OCI-LY3 (cell line): ENCODE results near the gene SSU72.
"Not testable (repeated sequence)": the region's sequence is repeated elsewhere in the genome, so short reads cannot be mapped to it uniquely, and the experiment has no call there.

Source experiments
- H2AFZ ChIP-seq: fragments of 200-600, 300-600 bp; shearing (Covaris generic); 2 replicates; pipeline ENCODE4 v1.6.0; 2014; ENCODE audit warnings: antibody characterized with exemption, low read depth, low read length
- H3K27ac ChIP-seq: fragments of 200-600, 300-600 bp; sonication (generic); 2 replicates; pipeline ENCODE4 v1.5.1; 2014; ENCODE audit warnings: mild to moderate bottlenecking, low read length, moderate library complexity, mixed read lengths
- H3K27me3 ChIP-seq: fragments of 200-600, 300-600 bp; sonication (generic); 2 replicates; pipeline ENCODE4 v1.6.1; 2014; ENCODE audit warnings: low read depth, low read length, mixed read lengths
- H3K36me3 ChIP-seq: fragments of 200-600, 300-600 bp; sonication (generic); replicated peaks from 2 replicates; pipeline ENCODE3; 2014; ENCODE audit warnings: low read depth, low read length, mixed read lengths
- H3K4me1 ChIP-seq: fragments of 300-600, 200-600 bp; sonication (generic); 2 replicates; pipeline ENCODE4 v1.6.1; 2014; ENCODE audit warnings: low read length, mixed read lengths
- H3K4me2 ChIP-seq: fragments of 200-600, 300-600 bp; sonication (generic); 2 replicates; pipeline ENCODE4 v1.6.1; 2014; ENCODE audit warnings: low read length, mixed read lengths
- H3K4me3 ChIP-seq: fragments of 300-600, 200-600 bp; sonication (generic); 2 replicates; pipeline ENCODE4 v1.5.1; 2014; ENCODE audit warnings: antibody characterized with exemption, mild to moderate bottlenecking, low read length, moderate library complexity
- H3K79me2 ChIP-seq: fragments of 300-600, 200-600 bp; shearing (Covaris generic); 2 replicates; pipeline ENCODE4 v1.6.1; 2014; ENCODE audit warnings: mild to moderate bottlenecking, low read length, mixed read lengths
- H3K9ac ChIP-seq: fragments of 300-600, 200-600 bp; shearing (Covaris generic); 2 replicates; pipeline ENCODE4 v1.6.0; 2014; ENCODE audit warnings: mild to moderate bottlenecking, low read length, moderate library complexity
- H3K9me3 ChIP-seq: fragments of 200-600, 300-600 bp; shearing (Covaris generic); 2 replicates; pipeline ENCODE4 v1.6.1; 2014; ENCODE audit warnings: low read length, mixed read lengths; ENCODE audit not compliant: insufficient read depth
- H4K20me1 ChIP-seq: fragments of 200-600, 300-600 bp; sonication (generic); 2 replicates; pipeline ENCODE4 v1.6.1; 2016; ENCODE audit warnings: low read length, mixed read lengths; ENCODE audit not compliant: insufficient read depth
- CTCF ChIP-seq: fragments of 200-600, 300-600 bp; sonication (generic); IDR thresholded peaks from 2 replicates; pipeline ENCODE4 v1.5.1; 2014; ENCODE audit warnings: antibody characterized with exemption, low read length, low read depth
- EZH2phosphoT487 ChIP-seq: fragments of 200-600 bp; shearing (Covaris generic); IDR thresholded peaks from 2 replicates; pipeline ENCODE4 v1.6.1; 2018; ENCODE audit warnings: antibody characterized with exemption, mixed run types, low read depth

The SSU72 gene

DNA sequence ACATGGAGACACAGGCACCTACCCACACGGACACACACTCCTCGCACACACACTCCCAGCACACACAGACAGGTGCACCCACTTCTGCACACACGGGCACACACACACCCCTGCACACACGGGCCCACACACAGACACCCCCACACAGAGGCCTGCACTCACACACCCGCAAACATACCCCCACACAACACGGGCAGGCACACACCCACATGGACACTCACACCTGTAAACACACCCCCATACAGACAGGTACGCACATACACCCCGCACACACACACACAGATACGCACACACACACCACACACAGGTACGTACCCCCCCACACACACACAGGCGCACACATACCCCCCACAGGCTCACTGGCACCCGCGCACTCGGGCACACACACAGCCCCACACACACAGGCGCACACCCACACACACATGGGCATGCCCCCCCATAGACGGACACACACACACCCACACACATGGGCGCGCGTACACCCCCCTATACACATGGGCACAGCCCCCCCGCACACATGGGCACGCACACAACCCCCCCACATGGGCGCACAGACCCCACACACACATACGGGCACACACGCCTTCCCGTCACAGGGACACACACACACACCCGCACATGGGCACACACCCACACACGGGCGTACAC is 56.6 kb downstream of the SSU72 start:
- peaks cover 25% of the 10 kb centered on the region for H3K79me2 ChIP-seq

GRCh38 chr1:1516923-1517322 is 57.7 kb downstream of the SSU72 start:
- H3K4me3 ChIP-seq, H3K36me3 ChIP-seq, H3K27me3 ChIP-seq, H3K27ac ChIP-seq, H2AFZ ChIP-seq, H3K4me1 ChIP-seq, H3K9me3 ChIP-seq, H4K20me1 ChIP-seq, H3K9ac ChIP-seq, H3K4me2 ChIP-seq: not testable (repeated sequence)
- H3K79me2 ChIP-seq: peaks cover 32% of the 10 kb centered on the region

More for the DNA sequence above, 56.6 kb downstream of the SSU72 start:
- Histone ChIP-seq H3K9ac (no peak overlapping the region), H3K9me3 (no peaks in the 10 kb centered on the region), H3K27me3 (no peaks in the 10 kb centered on the region), H3K4me3 (no peak overlapping the region), H2AFZ (no peak overlapping the region), H3K27ac (no peak overlapping the region), H3K36me3 (peaks cover 4% of the 10 kb centered on the region), H4K20me1 (no peaks in the 10 kb centered on the region), H3K4me1 (no peaks in the 10 kb centered on the region), H3K4me2 (no peak overlapping the region)
- TF ChIP-seq CTCF: no peak
- no peak for TF ChIP-seq EZH2phosphoT487

- not testable (repeated sequence) for H3K27ac ChIP-seq, H3K9me3 ChIP-seq, H3K4me2 ChIP-seq, H2AFZ ChIP-seq, H3K4me3 ChIP-seq, H3K4me1 ChIP-seq, H3K9ac ChIP-seq, H4K20me1 ChIP-seq, H3K27me3 ChIP-seq, H3K36me3 ChIP-seq
- peaks cover 43% of the 10 kb centered on the region for H3K79me2 ChIP-seq
Measured at GRCh38 chr1:1514376-1514775, 60.3 kb downstream of the SSU72 start.

DNA sequence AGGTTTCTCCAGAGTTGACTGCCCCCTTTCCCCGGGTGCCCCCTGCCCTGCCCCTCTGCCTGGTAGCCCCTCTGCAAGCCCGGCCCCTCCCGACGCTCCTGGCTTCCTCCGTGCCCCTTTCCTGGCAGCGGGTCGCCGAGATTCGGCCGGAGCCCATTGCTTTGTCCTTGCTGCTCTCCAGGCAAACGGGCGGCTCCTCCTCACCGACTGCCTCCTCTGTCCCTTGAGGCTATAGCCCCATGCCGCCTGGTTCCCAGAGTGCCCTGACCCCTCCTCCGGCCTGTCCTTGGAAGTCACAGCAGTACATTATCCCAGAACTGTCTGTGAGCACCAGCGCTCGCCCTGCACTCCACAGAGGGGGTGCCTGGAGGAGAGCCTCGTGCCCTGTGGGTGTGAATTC is 61.0 kb downstream of the SSU72 start:
- not testable (repeated sequence) for H3K9ac ChIP-seq, H2AFZ ChIP-seq, H3K27me3 ChIP-seq, H4K20me1 ChIP-seq, H3K36me3 ChIP-seq, H3K4me1 ChIP-seq, H3K4me3 ChIP-seq, H3K9me3 ChIP-seq, H3K27ac ChIP-seq
- Histone ChIP-seq H3K79me2 (peaks cover 43% of the 10 kb centered on the region), H3K4me2 (peak overlapping the region; percentile 30; the same call in 1 of the 2 replicates)

- not testable (repeated sequence) for H3K9me3 ChIP-seq, H3K4me1 ChIP-seq, H3K36me3 ChIP-seq, H3K27me3 ChIP-seq, H3K27ac ChIP-seq, H4K20me1 ChIP-seq, H2AFZ ChIP-seq
- 0 out of 2 replicates have a peak overlapping the region, but pooled peaks have one; percentile 43 for H3K4me2 ChIP-seq
- H3K4me3 ChIP-seq: peak overlapping the region; percentile 95
- peak overlapping the region; percentile 52; the same call in 1 of the 2 replicates for H3K9ac ChIP-seq
- peaks cover 43% of the 10 kb centered on the region for H3K79me2 ChIP-seq
Measured at GRCh38 chr1:1512425-1512824, 62.2 kb downstream of the SSU72 start.

GRCh38 chr1:1511533-1512285 is 63.0 kb downstream of the SSU72 start, which contains the start of gene ATAD3A:
Gene ATAD3A, plus strand, starts transcription at chr1:1512162. Its CDS starts 107 bp downstream, at chr1:1512269.
- Histone ChIP-seq H4K20me1 (no peaks in the 10 kb centered on the region), H3K79me2 (peaks cover 43% of the 10 kb centered on the region), H3K4me1 (peaks cover 6% of the 10 kb centered on the region), H3K9ac (peak within 1 kb of the TSS; percentile 96), H3K4me2 (peak within 1 kb of the TSS; percentile 92), H3K27me3 (no peaks in the 10 kb centered on the region), H3K9me3 (no peaks in the 10 kb centered on the region), H3K4me3 (peak within 1 kb of the TSS; percentile 95), H2AFZ (peak within 1 kb of the TSS; percentile 42; the same call in 1 of the 2 replicates), H3K27ac (peak within 1 kb of the TSS; percentile 76), H3K36me3 (no peaks in the 10 kb centered on the region)
- TF ChIP-seq EZH2phosphoT487 (no peak), CTCF (no peak)
